Measurements from ENCODE around the gene RYR3.

DNA sequence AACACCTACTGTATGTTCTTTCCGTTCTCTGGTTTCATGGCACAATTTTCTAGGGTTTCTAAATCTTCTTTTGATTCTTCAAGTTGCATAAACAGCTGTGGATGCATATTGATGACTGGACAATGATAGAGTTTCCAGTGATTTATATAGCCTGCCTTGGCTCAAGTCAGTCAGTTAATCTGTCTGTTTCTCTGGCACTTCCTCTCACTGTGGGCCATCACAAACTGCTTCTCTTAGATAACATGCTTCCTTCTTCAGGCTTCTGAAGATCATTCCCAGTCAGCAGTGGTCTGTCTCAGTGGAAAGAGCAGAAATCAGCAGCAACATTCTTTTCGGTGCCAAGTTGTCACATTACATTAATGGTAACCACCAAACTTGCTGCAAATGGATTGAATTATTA is 207.2 kb downstream of the RYR3 start:
- TF ChIP-seq, protein P1, sequence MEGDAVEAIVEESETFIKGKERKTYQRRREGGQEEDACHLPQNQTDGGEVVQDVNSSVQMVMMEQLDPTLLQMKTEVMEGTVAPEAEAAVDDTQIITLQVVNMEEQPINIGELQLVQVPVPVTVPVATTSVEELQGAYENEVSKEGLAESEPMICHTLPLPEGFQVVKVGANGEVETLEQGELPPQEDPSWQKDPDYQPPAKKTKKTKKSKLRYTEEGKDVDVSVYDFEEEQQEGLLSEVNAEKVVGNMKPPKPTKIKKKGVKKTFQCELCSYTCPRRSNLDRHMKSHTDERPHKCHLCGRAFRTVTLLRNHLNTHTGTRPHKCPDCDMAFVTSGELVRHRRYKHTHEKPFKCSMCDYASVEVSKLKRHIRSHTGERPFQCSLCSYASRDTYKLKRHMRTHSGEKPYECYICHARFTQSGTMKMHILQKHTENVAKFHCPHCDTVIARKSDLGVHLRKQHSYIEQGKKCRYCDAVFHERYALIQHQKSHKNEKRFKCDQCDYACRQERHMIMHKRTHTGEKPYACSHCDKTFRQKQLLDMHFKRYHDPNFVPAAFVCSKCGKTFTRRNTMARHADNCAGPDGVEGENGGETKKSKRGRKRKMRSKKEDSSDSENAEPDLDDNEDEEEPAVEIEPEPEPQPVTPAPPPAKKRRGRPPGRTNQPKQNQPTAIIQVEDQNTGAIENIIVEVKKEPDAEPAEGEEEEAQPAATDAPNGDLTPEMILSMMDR (conservative IDR thresholded peaks at IDR 0.05 in 1 of 2, IDR thresholded peaks at IDR 0.05 in 1 of 2; ENCODE audit: low read depth in 1 of 2, low read length in 2 of 2): no peak
- TF ChIP-seq EZH2 (IDR thresholded peaks at IDR 0.05; ENCODE audit: low read length, missing control alignments): no peak
